C4-2B (cell line): ENCODE results near the gene RNASEH1.

ENCODE experiments used
- ZFX ChIP-seq: fragments of 450-650 bp; IDR thresholded peaks from 2 replicates; pipeline ENCODE4 v1.6.1; 2017
- TF ChIP-seq, protein P1 (sequence below): fragments of 450-650 bp; conservative IDR thresholded peaks from 2 replicates; pipeline ENCODE4 v1.5.1; 2017; ENCODE audit warnings: mild to moderate bottlenecking

DNA sequence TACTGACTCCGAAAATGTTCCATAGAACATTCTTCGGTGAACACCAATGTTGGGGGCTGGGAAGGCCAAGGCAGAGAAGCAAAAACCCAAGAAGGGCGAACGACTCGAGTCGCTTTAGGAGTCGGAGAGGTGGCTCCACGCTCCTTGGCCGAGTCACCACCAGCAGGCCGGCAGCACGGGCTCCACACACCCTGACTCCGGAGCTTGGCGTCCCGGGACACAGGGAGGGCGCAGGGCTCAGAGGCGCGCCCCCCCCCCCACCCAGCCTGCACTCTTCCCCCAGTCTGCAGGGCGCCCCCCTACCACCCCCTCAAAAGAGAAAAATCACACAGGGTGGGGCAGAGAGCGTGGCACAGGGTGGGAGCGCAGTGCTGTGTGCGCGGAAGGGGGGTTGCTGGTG lies 31.3 kb downstream of the RNASEH1 start:
- TF ChIP-seq, protein P1, sequence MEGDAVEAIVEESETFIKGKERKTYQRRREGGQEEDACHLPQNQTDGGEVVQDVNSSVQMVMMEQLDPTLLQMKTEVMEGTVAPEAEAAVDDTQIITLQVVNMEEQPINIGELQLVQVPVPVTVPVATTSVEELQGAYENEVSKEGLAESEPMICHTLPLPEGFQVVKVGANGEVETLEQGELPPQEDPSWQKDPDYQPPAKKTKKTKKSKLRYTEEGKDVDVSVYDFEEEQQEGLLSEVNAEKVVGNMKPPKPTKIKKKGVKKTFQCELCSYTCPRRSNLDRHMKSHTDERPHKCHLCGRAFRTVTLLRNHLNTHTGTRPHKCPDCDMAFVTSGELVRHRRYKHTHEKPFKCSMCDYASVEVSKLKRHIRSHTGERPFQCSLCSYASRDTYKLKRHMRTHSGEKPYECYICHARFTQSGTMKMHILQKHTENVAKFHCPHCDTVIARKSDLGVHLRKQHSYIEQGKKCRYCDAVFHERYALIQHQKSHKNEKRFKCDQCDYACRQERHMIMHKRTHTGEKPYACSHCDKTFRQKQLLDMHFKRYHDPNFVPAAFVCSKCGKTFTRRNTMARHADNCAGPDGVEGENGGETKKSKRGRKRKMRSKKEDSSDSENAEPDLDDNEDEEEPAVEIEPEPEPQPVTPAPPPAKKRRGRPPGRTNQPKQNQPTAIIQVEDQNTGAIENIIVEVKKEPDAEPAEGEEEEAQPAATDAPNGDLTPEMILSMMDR = no peak
- TF ChIP-seq ZFX = no peak
